SH-SY5Y (cell line): ENCODE measurements around the gene PRPH.

Experiments
- GATA2 ChIP-seq: IDR thresholded peaks from 2 replicates; pipeline ENCODE4 v1.6.1; 2011; ENCODE audit warnings: mild to moderate bottlenecking, low read depth, low read length
- GATA3 ChIP-seq: IDR thresholded peaks from 2 replicates; pipeline ENCODE4 v1.6.1; 2011; ENCODE audit warnings: low read depth, mild to moderate bottlenecking, low read length, moderate library complexity

Gene PRPH

GRCh38 chr12:49294086-49294803, 702 bp upstream of the PRPH start:
- TF ChIP-seq GATA3 (no peak), GATA2 (no peak)

- TF ChIP-seq GATA2 = no peak
- no peak for TF ChIP-seq GATA3
Measured at GRCh38 chr12:49294804-49295081, 204 bp upstream of the PRPH start.

GRCh38 chr12:49296034-49296835, 1.3 kb downstream of the PRPH start:
- TF ChIP-seq GATA2 (no peak), GATA3 (no peak)

- TF ChIP-seq GATA2 = no peak
Measured at GRCh38 chr12:49296836-49297694, 2.1 kb downstream of the PRPH start.

- TF ChIP-seq GATA3 (no peak), GATA2 (no peak)
Measured at GRCh38 chr12:49297695-49298060, 2.7 kb downstream of the PRPH start.

- TF ChIP-seq GATA2 (no peak), GATA3 (no peak)
Measured at GRCh38 chr12:49298160-49298559, 3.2 kb downstream of the PRPH start.

- TF ChIP-seq GATA2 = no peak
- no peak for TF ChIP-seq GATA3
Measured at GRCh38 chr12:49301760-49302159, 6.8 kb downstream of the PRPH start.

- TF ChIP-seq GATA3 (no peak), GATA2 (peak; percentile 62)
Measured at GRCh38 chr12:49304161-49304560, 9.2 kb downstream of the PRPH start.

- TF ChIP-seq GATA3 = no peak
- no peak for TF ChIP-seq GATA2
Measured at GRCh38 chr12:49305762-49306510, 11.0 kb downstream of the PRPH start.

- TF ChIP-seq GATA3 (no peak), GATA2 (no peak)
Measured at GRCh38 chr12:49309386-49309785, 14.4 kb downstream of the PRPH start.

GRCh38 chr12:49314811-49315210, 19.9 kb downstream of the PRPH start:
- TF ChIP-seq GATA3 = no peak

GRCh38 chr12:49322367-49322707, 27.4 kb downstream of the PRPH start:
- TF ChIP-seq GATA2 (no peak), GATA3 (no peak)

GRCh38 chr12:49322708-49323523, 28.0 kb downstream of the PRPH start, which contains the start of gene TROAP:
TSS of gene TROAP (plus strand) at chr12:49323255. CDS start at chr12:49323609, 354 bp downstream.
- TF ChIP-seq GATA2 (peak; percentile 23), GATA3 (no peak)
